Limb (tissue), 2 donors: ENCODE data around the gene C2orf49.
"Not testable (repeated sequence)": the region's sequence is repeated elsewhere in the genome, so short reads cannot be mapped to it uniquely, and the experiment has no call there.

Source experiments
- DNase-seq, 2 donors: peaks; one replicate each; pipeline ENCODE4 v3.0.0-alpha.2; 2016; ENCODE audit errors: extremely low spot score in 2 of 2

C2orf49 gene

DNA sequence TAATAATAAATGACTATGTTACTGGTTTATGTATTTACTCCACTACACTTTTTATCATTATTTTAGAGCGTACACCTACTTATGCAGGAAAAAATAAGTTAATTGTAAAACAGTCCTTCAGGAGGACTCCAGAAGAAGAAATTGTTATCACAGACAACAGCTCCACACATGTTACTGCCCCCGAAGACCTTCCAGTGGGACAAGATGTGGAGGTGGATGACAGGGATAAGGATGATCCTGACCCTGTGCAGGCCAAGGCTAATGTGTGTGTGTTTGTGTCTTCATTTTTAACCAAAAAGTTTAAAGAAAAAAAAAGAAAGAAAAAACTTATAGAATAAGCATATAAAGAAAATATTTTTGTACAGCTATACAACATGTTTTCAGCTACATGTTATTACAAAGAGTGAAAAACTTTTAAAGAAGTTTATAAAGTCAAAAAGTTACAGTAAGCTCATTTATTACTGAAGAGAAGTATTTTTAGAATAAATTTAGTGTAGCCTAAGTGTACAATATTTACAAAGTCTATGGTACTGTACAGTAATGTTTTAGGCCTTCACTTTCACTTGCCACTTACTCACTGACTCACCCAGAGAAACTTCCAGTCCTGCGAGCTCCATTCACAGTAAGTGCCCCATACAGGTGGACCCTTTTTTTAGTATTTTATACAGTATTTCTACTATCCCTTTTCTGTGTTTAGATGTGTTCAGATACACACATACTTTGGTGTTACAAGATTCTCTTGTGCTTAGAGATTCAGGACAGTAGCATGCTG is 15.3 kb upstream of the C2orf49 start:
- DNase-seq, result no peak

DNA sequence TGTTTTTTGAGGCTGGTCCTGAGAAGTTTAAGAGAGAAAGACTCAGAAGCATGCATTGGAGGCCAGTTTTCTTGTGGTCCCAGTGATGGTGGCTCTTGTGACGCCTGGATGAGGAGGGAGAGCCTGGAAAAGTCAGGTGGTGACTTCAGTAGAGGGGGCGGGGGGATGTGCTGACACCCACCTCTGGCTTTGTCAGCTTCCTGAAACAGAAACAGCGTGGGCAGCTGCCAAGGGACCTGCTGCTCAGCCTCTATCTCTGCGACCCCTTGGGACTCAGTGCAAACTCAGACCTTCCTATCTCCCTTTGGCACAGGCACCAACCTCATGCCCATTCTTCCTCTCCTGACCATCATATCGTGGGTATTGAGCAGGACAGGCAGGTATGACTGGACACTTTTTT is 14.2 kb upstream of the C2orf49 start:
- DNase-seq, result no peak

DNA sequence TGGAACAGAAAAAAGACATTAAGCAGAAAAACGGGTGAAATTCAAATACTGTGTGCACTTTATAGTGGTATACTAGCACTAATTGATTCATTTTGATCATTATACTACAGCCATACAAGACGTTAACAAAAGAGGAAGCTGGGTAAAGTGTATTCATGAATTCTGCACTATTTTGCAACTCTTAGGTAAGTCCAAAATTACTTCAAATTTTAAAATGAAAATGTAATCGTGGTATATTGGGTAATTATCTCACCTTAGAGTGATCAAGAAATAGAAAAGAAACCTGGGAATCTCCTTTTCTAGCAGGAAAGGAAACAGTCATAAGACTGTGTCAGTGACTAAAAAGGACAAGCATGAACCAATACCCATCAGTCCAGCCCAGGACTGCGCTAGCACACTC is 13.2 kb upstream of the C2orf49 start:
- no peak for DNase-seq

DNA sequence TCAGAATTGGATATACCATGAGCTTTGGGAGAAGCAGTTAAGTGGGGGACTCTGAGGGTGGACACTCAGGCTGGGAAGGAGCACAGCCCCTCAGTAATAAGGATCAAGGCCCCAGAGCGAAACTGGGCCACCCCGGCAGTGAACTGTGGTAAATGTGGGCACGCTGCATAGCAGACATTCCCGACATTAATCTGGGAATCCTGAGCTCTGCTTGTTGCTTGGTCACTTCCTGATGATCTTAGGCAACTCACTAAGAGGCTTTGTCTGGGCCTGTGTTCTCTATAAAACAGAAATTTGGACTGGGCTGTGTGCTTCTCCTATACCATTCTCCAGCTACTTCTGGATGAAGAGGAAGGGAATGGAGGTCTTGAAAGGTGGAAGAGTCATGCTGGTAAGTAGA is 12.6 kb upstream of the C2orf49 start:
- DNase-seq, result no peak

DNA sequence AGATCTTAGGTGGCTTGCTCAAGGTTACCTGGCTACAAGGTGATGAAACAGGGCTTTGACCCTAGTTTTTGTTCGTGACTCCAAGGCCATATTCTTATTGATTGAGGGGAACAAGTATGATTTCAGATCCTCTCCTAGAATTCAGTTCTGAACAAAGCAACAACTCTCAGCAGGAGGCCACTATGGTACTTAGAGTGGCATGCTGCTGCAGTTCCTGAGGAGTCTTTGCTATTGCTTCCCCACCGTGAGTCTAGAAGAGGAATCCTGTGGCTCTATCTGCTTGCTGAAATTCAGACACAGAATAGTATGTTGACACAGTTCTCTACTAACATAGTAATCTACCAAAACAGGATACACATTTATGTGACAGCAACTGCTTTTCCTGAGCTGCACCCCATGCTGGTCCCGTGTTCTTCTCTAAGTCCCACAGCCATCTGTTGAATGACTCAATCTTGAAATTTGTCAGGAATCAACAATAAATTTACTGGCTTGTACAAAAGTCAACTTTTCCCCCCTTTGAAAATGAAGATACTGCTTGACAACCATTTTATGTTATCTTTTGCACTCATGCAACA is 11.9 kb upstream of the C2orf49 start:
- no peak for DNase-seq

DNA sequence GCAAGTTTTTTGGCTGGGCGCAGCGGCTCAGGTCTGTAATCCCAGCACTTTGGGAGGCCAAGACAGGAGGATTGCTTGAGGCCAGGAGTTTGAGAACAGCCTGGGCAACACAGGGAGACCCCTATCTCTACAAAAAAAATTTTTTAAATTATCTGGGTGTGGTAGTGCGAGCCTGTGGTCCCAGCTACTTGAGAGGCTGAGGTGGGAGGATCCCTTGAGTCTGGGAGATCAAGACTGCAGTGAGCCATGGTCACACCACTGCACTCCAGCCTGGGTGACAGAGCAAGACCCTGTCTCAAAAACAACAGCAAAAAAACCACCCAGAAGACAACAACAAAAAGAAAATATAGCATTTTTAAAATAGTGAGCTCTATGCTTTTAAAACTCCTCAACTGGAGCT is 10.1 kb upstream of the C2orf49 start:
- not testable (repeated sequence) for DNase-seq

DNA sequence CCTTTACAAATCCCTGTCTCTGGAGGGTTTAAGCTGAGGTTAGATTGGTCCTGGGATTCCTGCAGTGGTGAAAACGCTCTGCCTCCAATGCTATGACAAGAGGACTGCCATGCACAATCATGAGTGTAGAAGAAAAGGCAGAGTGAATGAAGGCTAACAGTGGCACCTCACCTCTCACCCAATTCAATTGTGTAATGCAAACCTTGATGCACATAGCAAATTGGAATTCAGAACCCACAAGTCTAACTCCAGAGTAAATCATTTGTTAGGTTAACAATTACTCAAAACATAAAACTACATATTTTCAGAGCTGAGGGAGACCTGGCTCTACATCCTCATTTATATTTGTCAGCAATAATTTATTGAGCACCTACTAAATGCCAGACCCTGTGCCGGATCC is 9.7 kb upstream of the C2orf49 start:
- no peak for DNase-seq

DNA sequence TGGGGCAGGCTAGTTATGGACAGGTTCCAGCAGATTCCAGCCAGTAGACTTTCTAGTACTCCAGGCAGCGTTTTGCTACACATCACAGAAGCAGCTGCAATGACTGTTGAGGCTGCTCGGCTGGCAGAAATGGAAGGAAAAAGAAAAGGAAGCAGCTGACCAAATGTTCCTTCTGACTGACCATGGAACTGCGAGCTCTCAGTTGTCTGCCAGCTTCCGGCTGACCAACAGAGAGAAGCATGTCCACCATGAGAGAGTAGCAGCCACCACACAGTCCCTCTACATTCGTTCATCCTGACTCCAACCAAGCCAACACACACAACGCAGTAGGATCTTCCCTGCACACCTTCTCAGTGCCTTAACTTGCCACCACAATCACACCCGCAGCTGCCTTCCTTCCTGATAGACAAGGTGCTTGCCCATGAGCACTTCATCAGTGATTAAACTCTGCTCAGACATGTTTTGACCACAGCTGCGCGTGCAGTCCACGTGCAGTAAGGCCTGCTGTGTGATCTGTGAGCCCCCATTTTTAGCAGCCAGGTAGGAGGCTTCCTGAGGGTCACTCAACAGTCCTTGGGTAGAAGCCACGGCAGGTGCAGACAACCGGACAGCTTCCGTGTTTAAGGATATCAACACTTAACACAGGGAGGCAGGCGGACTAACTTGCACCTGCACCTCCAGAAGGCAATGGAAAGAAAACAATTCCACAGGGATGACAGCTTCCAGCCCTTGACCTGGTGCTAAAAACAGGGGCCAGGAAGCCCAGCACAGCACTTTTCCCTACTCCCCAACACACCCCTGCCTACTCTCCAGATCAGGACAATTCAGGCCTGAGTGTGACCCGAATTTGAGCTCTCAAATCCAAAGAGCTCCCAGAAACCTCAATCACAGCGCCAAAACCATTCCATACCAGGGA is 8.8 kb upstream of the C2orf49 start:
- DNase-seq, result no peak

DNA sequence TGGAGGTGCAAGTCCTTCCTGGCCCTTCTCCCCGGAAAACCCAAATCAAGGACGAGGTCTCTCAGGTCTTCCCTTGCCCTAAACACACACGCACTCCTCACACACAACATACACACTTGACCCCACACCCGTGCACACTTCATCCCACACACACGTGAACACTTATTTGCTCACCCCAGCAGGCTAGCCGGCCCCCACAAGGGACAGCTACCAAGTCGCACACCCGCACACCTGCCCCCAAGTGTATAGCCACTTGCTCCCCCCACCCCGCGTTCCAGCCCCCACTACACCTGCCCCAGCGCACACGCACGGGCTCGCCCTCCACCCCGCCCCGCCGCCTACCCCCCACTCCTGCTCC is 8.2 kb upstream of the C2orf49 start:
- DNase-seq, result peak in 1 of 2 donors; percentile 6

DNA sequence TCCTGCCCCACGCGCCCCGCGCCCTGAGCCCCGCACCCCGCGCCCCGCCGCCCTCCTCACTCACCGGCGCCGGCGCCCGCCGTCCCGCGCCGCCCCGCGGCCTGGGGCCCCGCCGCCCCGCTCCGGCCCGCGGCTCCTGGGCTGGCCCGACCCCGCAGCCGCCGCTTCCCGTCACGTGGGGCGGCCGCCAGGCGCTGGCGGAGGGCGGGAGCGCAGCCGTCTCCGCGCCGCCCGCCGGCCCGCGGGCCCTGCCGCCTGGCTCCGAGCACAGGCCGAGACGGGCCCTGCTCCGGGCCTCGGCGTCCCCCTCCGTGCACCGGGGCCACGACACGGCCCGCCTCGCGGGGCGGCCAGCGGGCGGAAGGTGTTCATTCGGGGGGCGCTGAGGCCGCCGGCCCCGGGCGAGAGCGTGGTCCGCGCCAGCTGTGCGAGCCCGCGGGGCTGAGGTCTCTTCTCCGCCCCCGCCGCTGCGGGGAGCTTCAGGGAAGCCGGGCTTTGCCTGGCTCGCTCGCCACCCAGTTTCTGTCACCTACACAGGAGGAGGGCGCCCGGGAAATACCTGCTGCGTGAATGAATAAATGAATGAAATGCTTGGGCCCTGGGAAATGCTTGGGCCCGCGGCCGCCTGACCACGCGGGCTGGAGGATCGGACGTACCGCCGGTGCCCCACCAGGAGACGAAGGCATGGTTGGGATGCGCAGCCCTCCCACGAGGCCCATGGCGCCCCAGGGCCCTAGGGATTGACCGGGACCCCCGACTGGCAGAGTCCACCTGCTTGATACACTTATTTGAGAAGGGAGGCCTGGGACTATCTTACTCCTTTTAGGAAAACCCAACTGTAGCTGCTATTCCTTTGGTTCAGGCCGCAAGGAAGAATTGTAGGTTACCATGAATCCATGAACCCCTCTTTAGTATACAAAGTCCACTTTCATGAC is 7.5 kb upstream of the C2orf49 start, which contains the start of gene TGFBRAP1:
TGFBRAP1 (minus strand) TSS at position 175 of the 935 bp plus-strand sequence. CDS start 21,434 bp downstream, outside the sequence.
- DNase-seq, result peak; percentile 42 to 77

DNA sequence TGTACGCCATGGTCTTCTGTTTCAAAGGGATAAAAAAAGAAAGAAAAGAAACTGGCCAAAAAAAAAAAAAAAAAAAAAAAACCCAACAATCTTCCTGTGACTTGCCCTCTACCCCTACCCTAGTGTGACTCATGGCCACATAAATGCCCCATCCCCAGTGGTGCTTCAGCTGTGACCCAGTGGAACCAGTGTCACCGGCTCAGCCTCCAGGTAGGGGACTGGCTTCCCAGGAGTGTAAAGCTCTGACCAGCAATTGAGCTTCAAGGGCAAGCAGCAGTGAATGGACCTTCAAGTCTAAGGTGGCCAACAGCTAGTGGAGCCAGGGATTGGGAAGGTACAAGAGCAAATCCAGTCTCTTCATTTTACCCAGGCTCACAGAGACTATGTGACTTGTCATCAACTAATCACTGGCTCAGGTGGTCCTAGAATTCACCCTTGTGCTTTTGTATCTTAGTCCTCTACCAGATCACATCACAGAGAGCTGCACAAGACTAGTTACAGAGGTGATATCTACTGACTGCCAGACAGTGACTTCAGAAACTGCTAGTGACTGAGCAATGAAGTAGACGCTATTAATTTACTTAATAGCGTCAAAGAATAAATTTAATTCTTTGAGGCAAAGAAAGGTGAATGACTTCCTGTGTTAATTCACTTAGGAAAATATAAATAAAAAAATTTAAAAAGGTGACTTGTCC is 6.5 kb upstream of the C2orf49 start:
- DNase-seq, result no peak

DNA sequence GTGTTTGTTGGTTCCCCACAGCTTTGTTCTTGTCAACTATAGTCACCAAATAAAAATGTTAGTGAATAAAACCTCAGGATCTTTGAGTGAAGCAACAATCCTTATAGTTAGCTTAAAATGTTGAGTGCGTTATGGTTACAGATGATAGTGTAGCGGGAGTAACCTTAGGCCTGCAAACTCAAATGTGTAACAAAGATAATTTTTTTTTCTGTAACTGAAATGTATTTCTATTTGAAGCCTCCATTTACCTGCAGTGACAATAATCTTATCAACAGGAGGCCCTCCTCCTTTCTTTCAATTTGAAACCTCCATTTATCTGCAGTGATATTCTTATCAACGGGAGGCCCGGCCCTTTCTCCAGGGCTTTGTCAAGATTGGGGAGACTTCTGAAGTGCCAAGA is 3.1 kb upstream of the C2orf49 start:
- DNase-seq, result no peak

DNA sequence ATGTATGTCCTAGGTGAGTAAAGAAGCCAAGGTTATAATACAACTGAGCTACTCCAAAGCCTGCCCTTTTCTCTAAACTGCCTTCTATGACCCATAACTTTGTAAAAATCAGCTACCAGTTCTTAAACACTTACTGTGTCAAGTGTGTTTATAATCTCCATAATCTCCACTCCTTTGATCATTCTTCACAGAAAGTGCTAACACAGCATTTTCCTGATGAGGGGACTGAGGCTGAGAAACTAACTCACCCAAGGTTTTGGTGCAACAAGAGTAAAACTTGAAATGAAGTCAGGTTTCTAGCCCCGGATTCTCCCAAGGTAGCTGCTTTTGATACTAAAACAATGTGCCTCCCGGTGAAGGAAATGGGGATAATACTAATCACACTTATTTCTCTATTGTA is 1.9 kb upstream of the C2orf49 start:
- no peak for DNase-seq

DNA sequence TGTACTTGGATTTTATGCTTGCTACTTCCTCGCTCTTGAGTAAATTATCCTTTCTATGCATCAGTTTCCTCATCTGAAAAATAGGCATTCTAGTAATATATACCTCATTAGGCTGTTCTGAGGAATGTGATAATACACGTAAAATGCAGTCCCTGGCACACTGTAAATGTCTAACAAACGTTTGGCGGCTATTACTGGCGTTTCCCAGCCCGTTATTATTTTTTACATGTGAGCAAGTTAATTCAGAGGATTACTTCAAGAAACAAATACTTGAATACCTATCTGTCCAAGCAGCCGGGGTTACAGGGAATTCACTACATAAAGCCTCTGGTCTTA is 586 bp upstream of the C2orf49 start:
- no peak for DNase-seq

DNA sequence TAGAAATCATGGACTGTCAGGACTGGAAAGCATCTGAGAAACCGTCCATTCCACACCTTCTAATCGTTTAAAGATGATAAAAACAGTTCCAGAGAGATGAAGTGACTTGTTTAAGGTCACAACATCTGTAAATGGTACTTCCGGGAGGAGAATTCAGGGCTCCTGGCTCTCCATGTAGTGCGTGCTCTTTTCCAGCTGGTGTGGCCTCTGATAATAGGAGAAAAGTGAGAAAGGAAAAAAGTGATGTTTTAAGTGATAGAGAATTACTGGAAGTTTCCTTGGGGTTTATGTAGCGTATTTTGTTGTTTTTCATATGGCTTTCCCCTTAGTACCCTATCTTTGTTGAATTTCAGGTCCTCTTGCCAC is 663 bp downstream of the C2orf49 start:
- no peak for DNase-seq

DNA sequence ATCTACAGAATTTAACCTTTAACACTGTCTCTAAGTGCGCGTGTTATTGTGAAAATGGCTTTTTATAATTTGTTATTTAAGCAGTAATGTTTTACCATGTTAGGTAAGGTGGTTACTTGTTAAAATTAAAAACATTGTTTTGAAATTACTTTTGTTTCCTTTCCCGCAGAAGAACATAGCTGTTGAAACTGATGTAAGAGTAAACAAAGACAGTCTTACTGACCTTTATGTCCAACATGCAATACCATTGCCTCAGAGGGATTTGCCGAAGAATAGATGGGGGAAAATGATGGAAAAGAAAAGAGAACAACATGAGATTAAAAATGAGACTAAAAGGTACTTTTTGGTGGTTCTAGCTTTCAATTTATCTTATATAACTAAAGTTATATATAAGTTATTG is 2.1 kb downstream of the C2orf49 start:
- no peak for DNase-seq

DNA sequence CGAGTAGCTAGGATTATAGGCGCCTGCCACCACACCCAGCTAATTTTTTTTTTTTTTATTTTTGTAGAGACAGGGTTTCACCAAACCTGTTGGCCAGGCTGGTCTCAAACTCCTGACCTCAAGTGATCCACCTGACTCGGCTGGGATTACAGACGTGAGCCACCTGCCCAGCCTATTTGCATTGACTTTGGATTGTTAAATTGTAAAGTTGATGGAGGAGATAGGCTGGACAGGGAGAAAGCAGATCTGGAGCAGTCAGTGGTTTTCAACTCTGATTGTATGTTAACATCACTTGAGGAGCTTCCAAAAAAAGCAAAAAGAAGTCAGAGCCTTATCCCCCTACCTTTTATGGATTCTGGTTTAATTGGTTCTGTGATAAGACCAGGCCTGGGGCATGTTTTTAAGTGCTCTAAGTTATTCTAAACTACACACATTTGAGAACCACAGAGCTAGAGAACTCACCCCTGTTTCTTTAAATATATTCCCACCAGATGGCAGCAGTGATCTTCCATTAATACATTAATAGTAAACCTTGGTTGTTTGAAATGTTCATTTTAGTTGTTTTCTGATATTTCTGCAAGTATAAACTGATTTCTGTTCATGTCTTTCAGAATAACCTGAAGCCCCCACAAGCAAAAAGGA is 7.5 kb downstream of the C2orf49 start:
- peak in 1 of 2 donors; percentile 56 for DNase-seq

DNA sequence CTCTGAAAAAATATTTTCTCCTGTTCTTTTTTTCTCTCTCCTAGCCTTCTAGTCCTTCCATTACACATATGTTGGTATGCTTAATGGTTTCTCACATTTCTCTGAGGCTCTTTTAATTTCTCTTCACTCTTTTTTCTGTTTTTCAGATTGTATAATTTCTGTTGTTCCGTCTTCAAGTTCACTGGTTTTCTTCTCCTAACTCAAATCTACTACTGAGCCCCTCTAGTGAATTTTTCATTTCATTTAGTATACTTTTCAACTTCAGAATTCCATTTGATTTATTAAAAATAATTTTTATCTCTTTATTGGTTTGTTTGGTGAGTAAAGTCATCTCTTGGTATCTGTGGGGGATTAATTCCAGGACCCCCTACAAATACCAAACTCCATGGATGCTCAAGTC is 19.8 kb downstream of the C2orf49 start:
- DNase-seq, result no peak

DNA sequence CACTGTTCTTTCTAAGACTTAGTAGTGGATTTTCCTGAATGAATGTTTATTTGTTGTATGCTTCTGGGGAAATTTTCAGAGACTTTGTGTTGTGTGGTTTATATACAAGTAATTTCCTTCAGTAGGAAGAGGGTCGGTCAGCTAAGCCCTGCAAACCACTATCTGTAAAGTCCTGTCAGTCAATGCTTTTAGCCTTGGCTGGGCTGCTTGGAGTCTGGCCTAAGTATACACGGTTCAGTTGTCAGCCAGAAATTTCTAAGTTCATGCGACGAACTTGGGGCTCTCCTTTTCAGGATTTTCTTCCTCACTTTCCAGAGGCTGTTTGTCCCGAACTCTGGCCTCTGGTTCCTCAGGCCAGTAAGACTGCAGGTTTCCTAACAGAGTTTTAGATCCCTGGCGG is 21.3 kb downstream of the C2orf49 start:
- no peak for DNase-seq
